ENCODE measurements around the gene FALEC. TPM values are rescaled to one million over a fixed set of nuclear protein-coding genes. Genes with fewer than 3 reads are reported as not detected.

The FALEC gene
- total and polyA plus RNA-seq, 5 donors from 2014 or later: 0.42 TPM; not detected in 4

GRCh38 chr1:150557065-150557600 lies 41.6 kb downstream of the FALEC start:
- Mint-ChIP-seq H3K9me3 (no peaks in the 10 kb centered on the region), H3K4me1 (peaks cover 4 to 28% (median 19%) of the 10 kb centered on the region in 4 donors), H3K27ac (peak overlapping the region in 1 of 3 donors; percentile 38), H3K4me3 (no peak overlapping the region), H3K27me3 (peaks cover 4% of the 10 kb centered on the region), H3K36me3 (peaks cover 7% of the 10 kb centered on the region)
- H3K27ac ChIP-seq (ENCODE audit: insufficient read depth, low read length, poor library complexity, severe bottlenecking): no peak overlapping the region
- no peak overlapping the region for H3K4me3 ChIP-seq (ENCODE audit: low read depth, low read length)
- no peaks in the 10 kb centered on the region for H3K27me3 ChIP-seq (ENCODE audit: control insufficient read depth, insufficient read depth, low read length)
- peaks cover 26% of the 10 kb centered on the region for H3K4me1 ChIP-seq (ENCODE audit: control insufficient read depth, insufficient read depth, low read length, poor library complexity, severe bottlenecking)
- no peaks in the 10 kb centered on the region for H3K9me3 ChIP-seq (ENCODE audit: control insufficient read depth in 2 of 2, low read length in 2 of 2)
- peaks cover 3% of the 10 kb centered on the region for H3K36me3 ChIP-seq (ENCODE audit: control insufficient read depth, insufficient read depth, low read length)
- DNase-seq (no peak), ATAC-seq (ENCODE audit: low read depth in 2 of 2) (no peak)

DNA sequence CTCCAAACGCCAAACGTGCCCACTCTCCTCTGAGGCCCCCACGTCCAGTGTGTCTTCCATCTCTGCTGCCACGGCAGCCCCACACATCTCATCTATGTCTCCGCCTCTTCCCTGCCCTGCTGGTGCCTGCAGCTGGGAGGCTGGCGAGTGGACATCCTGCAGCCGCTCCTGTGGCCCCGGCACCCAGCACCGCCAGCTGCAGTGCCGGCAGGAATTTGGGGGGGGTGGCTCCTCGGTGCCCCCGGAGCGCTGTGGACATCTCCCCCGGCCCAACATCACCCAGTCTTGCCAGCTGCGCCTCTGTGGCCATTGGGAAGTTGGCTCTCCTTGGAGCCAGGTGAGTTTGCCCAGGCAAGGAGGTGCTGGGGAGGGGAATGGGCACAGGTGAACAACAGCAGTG lies 42.3 kb downstream of the FALEC start:
- Histone ChIP-seq H3K27me3 (ENCODE audit: control insufficient read depth, insufficient read depth, low read length) (no peaks in the 10 kb centered on the region), H3K36me3 (ENCODE audit: control insufficient read depth, insufficient read depth, low read length) (peaks cover 3% of the 10 kb centered on the region), H3K4me3 (ENCODE audit: low read depth, low read length) (no peak overlapping the region), H3K27ac (ENCODE audit: insufficient read depth, low read length, poor library complexity, severe bottlenecking) (no peak overlapping the region), H3K4me1 (ENCODE audit: control insufficient read depth, insufficient read depth, low read length, poor library complexity, severe bottlenecking) (peaks cover 32% of the 10 kb centered on the region), H3K9me3 (ENCODE audit: control insufficient read depth in 2 of 2, low read length in 2 of 2) (no peaks in the 10 kb centered on the region)
- ATAC-seq (ENCODE audit: low read depth in 2 of 2) (no peak), DNase-seq (no peak)
- H3K4me1 Mint-ChIP-seq: peaks cover 4 to 30% (median 19%) of the 10 kb centered on the region in 4 donors
- H3K27me3 Mint-ChIP-seq: no peaks in the 10 kb centered on the region
- no peaks in the 10 kb centered on the region for H3K9me3 Mint-ChIP-seq
- peaks cover 7% of the 10 kb centered on the region for H3K36me3 Mint-ChIP-seq
- H3K4me3 Mint-ChIP-seq: no peak overlapping the region
- no peak overlapping the region for H3K27ac Mint-ChIP-seq

DNA sequence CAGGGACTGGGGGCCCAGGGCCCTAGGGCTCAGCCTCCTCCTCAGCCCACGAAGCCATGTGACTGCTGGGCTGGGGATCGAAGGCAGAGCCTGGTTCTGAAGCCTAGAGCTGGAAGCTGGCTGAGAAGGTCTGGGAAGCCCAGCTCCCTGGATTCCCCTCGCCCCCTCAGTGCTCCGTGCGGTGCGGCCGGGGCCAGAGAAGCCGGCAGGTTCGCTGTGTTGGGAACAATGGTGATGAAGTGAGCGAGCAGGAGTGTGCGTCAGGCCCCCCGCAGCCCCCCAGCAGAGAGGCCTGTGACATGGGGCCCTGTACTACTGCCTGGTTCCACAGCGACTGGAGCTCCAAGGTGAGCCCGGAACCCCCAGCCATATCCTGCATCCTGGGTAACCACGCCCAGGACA lies 42.8 kb downstream of the FALEC start:
- Histone ChIP-seq H3K4me3 (ENCODE audit: low read depth, low read length) (no peak overlapping the region), H3K36me3 (ENCODE audit: control insufficient read depth, insufficient read depth, low read length) (peaks cover 3% of the 10 kb centered on the region), H3K9me3 (ENCODE audit: control insufficient read depth in 2 of 2, low read length in 2 of 2) (no peaks in the 10 kb centered on the region), H3K4me1 (ENCODE audit: control insufficient read depth, insufficient read depth, low read length, poor library complexity, severe bottlenecking) (peaks cover 37% of the 10 kb centered on the region), H3K27ac (ENCODE audit: insufficient read depth, low read length, poor library complexity, severe bottlenecking) (no peak overlapping the region), H3K27me3 (ENCODE audit: control insufficient read depth, insufficient read depth, low read length) (no peaks in the 10 kb centered on the region)
- peaks cover 7% of the 10 kb centered on the region for H3K36me3 Mint-ChIP-seq
- no peaks in the 10 kb centered on the region for H3K27me3 Mint-ChIP-seq
- ATAC-seq (ENCODE audit: low read depth in 2 of 2) (no peak), DNase-seq (no peak)
- H3K4me3 Mint-ChIP-seq: no peak overlapping the region
- peaks cover 4 to 35% (median 22%) of the 10 kb centered on the region in 4 donors for H3K4me1 Mint-ChIP-seq
- no peak overlapping the region for H3K27ac Mint-ChIP-seq
- no peaks in the 10 kb centered on the region for H3K9me3 Mint-ChIP-seq

DNA sequence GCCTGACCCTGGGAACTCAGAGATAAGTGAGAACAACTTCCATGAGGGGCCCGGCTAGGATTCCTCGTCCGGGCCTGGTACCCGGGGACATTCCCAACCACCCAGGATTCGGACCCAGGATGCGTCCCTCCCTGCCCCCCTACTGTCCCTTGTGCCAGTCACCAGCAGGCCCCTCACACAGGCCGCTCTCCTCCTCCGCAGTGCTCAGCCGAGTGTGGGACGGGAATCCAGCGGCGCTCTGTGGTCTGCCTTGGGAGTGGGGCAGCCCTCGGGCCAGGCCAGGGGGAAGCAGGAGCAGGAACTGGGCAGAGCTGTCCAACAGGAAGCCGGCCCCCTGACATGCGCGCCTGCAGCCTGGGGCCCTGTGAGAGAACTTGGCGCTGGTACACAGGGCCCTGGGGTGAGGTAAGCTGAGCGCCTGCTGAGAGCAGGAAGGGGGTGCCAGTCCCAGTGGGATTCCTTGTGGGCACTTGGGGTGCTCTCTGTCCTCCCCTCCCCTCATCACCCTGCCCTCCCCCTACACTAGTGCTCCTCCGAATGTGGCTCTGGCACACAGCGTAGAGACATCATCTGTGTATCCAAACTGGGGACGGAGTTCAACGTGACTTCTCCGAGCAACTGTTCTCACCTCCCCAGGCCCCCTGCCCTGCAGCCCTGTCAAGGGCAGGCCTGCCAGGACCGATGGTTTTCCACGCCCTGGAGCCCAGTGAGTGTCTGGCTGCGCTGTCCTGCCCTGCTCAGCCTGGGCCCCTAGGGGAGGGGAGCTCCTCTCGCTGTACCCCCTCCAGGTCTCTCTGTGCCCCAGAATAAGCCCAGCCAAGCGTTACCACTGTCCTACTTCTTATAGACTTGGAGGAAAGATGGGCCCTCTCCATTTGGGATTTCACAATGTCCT lies 43.5 kb downstream of the FALEC start:
- DNase-seq (no peak), ATAC-seq (ENCODE audit: low read depth in 2 of 2) (no peak)
- Histone ChIP-seq H3K9me3 (ENCODE audit: control insufficient read depth in 2 of 2, low read length in 2 of 2) (no peaks in the 10 kb centered on the region), H3K36me3 (ENCODE audit: control insufficient read depth, insufficient read depth, low read length) (peaks cover 3% of the 10 kb centered on the region), H3K4me3 (ENCODE audit: low read depth, low read length) (no peak overlapping the region), H3K4me1 (ENCODE audit: control insufficient read depth, insufficient read depth, low read length, poor library complexity, severe bottlenecking) (peaks cover 44% of the 10 kb centered on the region), H3K27ac (ENCODE audit: insufficient read depth, low read length, poor library complexity, severe bottlenecking) (peak overlapping the region; percentile 38), H3K27me3 (ENCODE audit: control insufficient read depth, insufficient read depth, low read length) (no peaks in the 10 kb centered on the region)
- Mint-ChIP-seq H3K27me3 (no peaks in the 10 kb centered on the region), H3K9me3 (no peaks in the 10 kb centered on the region), H3K27ac (peak overlapping the region in 1 of 3 donors; percentile 100), H3K36me3 (peaks cover 10% of the 10 kb centered on the region), H3K4me3 (no peak overlapping the region), H3K4me1 (peaks cover 9 to 42% (median 28%) of the 10 kb centered on the region in 4 donors)

- H3K4me3 Mint-ChIP-seq: peak overlapping the region in 2 of 4 donors; percentile 88 to 93
- no peak for DNase-seq
- H3K9me3 ChIP-seq (ENCODE audit: control insufficient read depth in 2 of 2, low read length in 2 of 2): no peaks in the 10 kb centered on the region
- no peaks in the 10 kb centered on the region for H3K9me3 Mint-ChIP-seq
- no peak for ATAC-seq (ENCODE audit: low read depth in 2 of 2)
- H3K4me3 ChIP-seq (ENCODE audit: low read depth, low read length): no peak overlapping the region
- peaks cover 50% of the 10 kb centered on the region for H3K4me1 ChIP-seq (ENCODE audit: control insufficient read depth, insufficient read depth, low read length, poor library complexity, severe bottlenecking)
- no peaks in the 10 kb centered on the region for H3K27me3 Mint-ChIP-seq
- H3K27me3 ChIP-seq (ENCODE audit: control insufficient read depth, insufficient read depth, low read length): no peaks in the 10 kb centered on the region
- H3K36me3 Mint-ChIP-seq: peaks cover 10% of the 10 kb centered on the region
- H3K27ac Mint-ChIP-seq: peak overlapping the region in 2 of 3 donors; percentile 99 to 100
- peaks cover 3% of the 10 kb centered on the region for H3K36me3 ChIP-seq (ENCODE audit: control insufficient read depth, insufficient read depth, low read length)
- peak overlapping the region; percentile 95 for H3K27ac ChIP-seq (ENCODE audit: insufficient read depth, low read length, poor library complexity, severe bottlenecking)
- H3K4me1 Mint-ChIP-seq: peaks cover 12 to 48% (median 32%) of the 10 kb centered on the region in 4 donors
Measured at GRCh38 chr1:150559656-150560010, 44.1 kb downstream of the FALEC start.

DNA sequence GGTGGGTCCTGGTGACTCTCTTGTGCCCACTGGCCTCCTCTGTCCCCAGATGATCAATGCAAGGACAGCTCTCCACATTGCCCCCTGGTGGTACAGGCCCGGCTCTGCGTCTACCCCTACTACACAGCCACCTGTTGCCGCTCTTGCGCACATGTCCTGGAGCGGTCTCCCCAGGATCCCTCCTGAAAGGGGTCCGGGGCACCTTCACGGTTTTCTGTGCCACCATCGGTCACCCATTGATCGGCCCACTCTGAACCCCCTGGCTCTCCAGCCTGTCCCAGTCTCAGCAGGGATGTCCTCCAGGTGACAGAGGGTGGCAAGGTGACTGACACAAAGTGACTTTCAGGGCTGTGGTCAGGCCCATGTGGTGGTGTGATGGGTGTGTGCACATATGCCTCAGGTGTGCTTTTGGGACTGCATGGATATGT lies 44.5 kb downstream of the FALEC start:
- no peaks in the 10 kb centered on the region for H3K27me3 Mint-ChIP-seq
- peak overlapping the region; percentile 88 to 100 (median 96) for H3K4me3 Mint-ChIP-seq
- peaks cover 12 to 52% (median 36%) of the 10 kb centered on the region in 4 donors for H3K4me1 Mint-ChIP-seq
- no peaks in the 10 kb centered on the region for H3K27me3 ChIP-seq (ENCODE audit: control insufficient read depth, insufficient read depth, low read length)
- H3K4me1 ChIP-seq (ENCODE audit: control insufficient read depth, insufficient read depth, low read length, poor library complexity, severe bottlenecking): peaks cover 54% of the 10 kb centered on the region
- H3K27ac ChIP-seq (ENCODE audit: insufficient read depth, low read length, poor library complexity, severe bottlenecking): peak overlapping the region; percentile 95
- peak overlapping the region; percentile 90 for H3K4me3 ChIP-seq (ENCODE audit: low read depth, low read length)
- DNase-seq: peak; percentile 63 to 82 (median 75)
- peaks cover 3% of the 10 kb centered on the region for H3K36me3 ChIP-seq (ENCODE audit: control insufficient read depth, insufficient read depth, low read length)
- peaks cover 10% of the 10 kb centered on the region for H3K36me3 Mint-ChIP-seq
- H3K9me3 Mint-ChIP-seq: no peaks in the 10 kb centered on the region
- no peaks in the 10 kb centered on the region for H3K9me3 ChIP-seq (ENCODE audit: control insufficient read depth in 2 of 2, low read length in 2 of 2)
- ATAC-seq (ENCODE audit: low read depth in 2 of 2): no peak
- H3K27ac Mint-ChIP-seq: peak overlapping the region; percentile 76 to 100 (median 99)

- Mint-ChIP-seq H3K27me3 (no peaks in the 10 kb centered on the region), H3K4me1 (peaks cover 12 to 52% (median 34%) of the 10 kb centered on the region in 4 donors), H3K36me3 (peaks cover 5% of the 10 kb centered on the region), H3K9me3 (no peaks in the 10 kb centered on the region), H3K27ac (peak overlapping the region; percentile 99 to 100 (median 99)), H3K4me3 (peak overlapping the region; percentile 88 to 100 (median 96))
- H3K4me3 ChIP-seq (ENCODE audit: low read depth, low read length): peak overlapping the region; percentile 90
- no peaks in the 10 kb centered on the region for H3K27me3 ChIP-seq (ENCODE audit: control insufficient read depth, insufficient read depth, low read length)
- H3K27ac ChIP-seq (ENCODE audit: insufficient read depth, low read length, poor library complexity, severe bottlenecking): peak overlapping the region; percentile 95
- ATAC-seq (ENCODE audit: low read depth in 2 of 2) (peak; percentile 26 to 28), DNase-seq (peak; percentile 64 to 88 (median 71))
- no peaks in the 10 kb centered on the region for H3K9me3 ChIP-seq (ENCODE audit: control insufficient read depth in 2 of 2, low read length in 2 of 2)
- H3K4me1 ChIP-seq (ENCODE audit: control insufficient read depth, insufficient read depth, low read length, poor library complexity, severe bottlenecking): peaks cover 61% of the 10 kb centered on the region
- H3K36me3 ChIP-seq (ENCODE audit: control insufficient read depth, insufficient read depth, low read length): peaks cover 2% of the 10 kb centered on the region
Measured at GRCh38 chr1:150560576-150561253, 45.2 kb downstream of the FALEC start.

Measured in CD4-positive, CD25-positive, alpha-beta regulatory T cell (primary cell).